Mesothelial cell of epicardium (in vitro differentiated cells): ENCODE data around the gene ALKAL2. TPM values are rescaled to one million over a fixed set of nuclear protein-coding genes. Genes with fewer than 3 reads are reported as not detected.

Experiments
- DNase-seq, 2 experiments: peaks; one replicate each; pipeline ENCODE4 v3.0.0; 2021; ENCODE audit warnings: low spot score in 2 of 2; ENCODE audit not compliant: unreplicated experiment in 2 of 2
- H3K27ac Mint-ChIP-seq: 2 replicates; pipeline ENCODE4 v1.8.0; 2021; ENCODE audit warnings: mixed read lengths
- H3K27me3 Mint-ChIP-seq: 2 replicates; pipeline ENCODE4 v1.8.0; 2021; ENCODE audit warnings: low read depth, mixed read lengths
- H3K36me3 Mint-ChIP-seq: 2 replicates; pipeline ENCODE4 v1.8.0; 2021; ENCODE audit warnings: mixed read lengths
- H3K4me1 Mint-ChIP-seq: 2 replicates; pipeline ENCODE4 v1.8.0; 2021; ENCODE audit warnings: mixed read lengths
- H3K4me3 Mint-ChIP-seq: 2 replicates; pipeline ENCODE4 v1.8.0; 2021; ENCODE audit warnings: mild to moderate bottlenecking, moderate library complexity, mixed read lengths
- H3K9me3 Mint-ChIP-seq: 2 replicates; pipeline ENCODE4 v1.8.0; 2021; ENCODE audit warnings: mixed read lengths
- CTCF ChIP-seq: fragments of 200-600 bp; sonication (generic); IDR thresholded peaks from one replicate; pipeline ENCODE4 v1.5.0; 2021; ENCODE audit warnings: antibody characterized with exemption; ENCODE audit not compliant: unreplicated experiment
- total RNA-seq: library from RNA; stranded (reverse); gene quantifications from 3 replicates; pipeline ENCODE4 v1.2.1, GENCODE V29; 2021

Gene ALKAL2
- total RNA-seq, 1 donor from 2014 or later, result 1.1 TPM

- Mint-ChIP-seq H3K27ac (no peak overlapping the region), H3K4me3 (no peak overlapping the region), H3K36me3 (peaks cover 26% of the 10 kb centered on the region), H3K9me3 (peaks cover under 1% of the 10 kb centered on the region), H3K4me1 (peaks cover 22% of the 10 kb centered on the region), H3K27me3 (no peaks in the 10 kb centered on the region)
- TF ChIP-seq CTCF, result no peak
- DNase-seq, result no peak
These were observed 39.2 kb downstream of the ALKAL2 start for GRCh38 chr2:248724-249123.

DNA sequence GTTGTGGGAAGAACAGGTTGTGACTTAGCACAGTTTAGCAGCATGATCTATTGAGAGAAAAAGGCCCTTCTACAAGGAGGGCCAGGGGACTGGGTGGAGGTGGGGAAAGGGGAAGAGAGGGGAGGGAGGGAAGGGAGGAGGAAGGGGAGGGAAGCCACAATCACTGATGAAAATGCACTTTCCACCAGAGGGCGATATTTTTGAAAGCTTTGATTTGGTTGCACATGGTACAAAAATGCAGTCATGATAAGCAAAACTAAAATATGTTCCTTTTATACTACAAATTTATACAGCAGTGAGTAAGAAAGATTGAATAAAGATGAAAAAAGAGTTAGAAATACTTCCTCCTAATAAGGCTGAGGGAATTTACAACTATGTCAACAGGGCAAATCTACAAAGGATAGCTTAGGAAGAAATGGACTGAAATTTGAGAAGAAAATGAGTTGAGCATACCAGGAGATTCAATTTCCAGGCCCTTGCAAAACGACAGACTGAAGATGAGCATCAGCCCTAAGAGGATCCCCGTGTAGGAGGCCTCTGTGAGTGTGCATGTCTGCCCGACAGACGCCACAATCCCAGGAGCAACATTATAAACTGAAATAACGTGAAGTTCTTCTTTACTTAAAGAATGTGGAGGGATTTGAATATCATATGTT is 41.3 kb downstream of the ALKAL2 start:
- DNase-seq, result no peak
- Mint-ChIP-seq H3K9me3 (peaks cover 16% of the 10 kb centered on the region), H3K36me3 (peaks cover 42% of the 10 kb centered on the region), H3K4me3 (no peak overlapping the region), H3K27ac (peak overlapping the region; percentile 81), H3K27me3 (no peaks in the 10 kb centered on the region), H3K4me1 (peaks cover 14% of the 10 kb centered on the region)
- TF ChIP-seq CTCF, result peak; percentile 63

GRCh38 chr2:244547-244946 is 43.3 kb downstream of the ALKAL2 start:
- Mint-ChIP-seq H3K4me1 (peaks cover 9% of the 10 kb centered on the region), H3K27me3 (no peaks in the 10 kb centered on the region), H3K27ac (no peak overlapping the region), H3K9me3 (peaks cover 21% of the 10 kb centered on the region), H3K4me3 (no peak overlapping the region), H3K36me3 (peaks cover 53% of the 10 kb centered on the region)
- no peak for TF ChIP-seq CTCF
- no peak for DNase-seq

DNA sequence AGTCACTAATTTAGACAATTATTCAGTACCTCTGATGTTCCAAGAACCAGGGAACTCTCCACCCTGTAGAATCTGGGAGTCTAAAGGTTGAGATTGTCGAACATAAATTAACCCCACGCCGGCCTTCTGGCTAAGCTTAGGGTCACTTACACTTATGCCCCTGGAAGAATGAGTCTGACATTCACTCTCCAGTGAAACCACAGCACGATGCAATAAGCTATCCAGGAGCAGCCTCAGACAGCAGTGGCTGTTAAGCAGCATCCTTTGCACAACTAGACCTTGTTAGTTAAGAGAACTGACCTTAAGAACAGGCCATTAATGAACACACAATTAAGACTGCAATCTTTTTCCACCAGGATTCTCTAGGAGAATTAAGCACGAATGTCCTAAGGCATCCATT is 49.0 kb downstream of the ALKAL2 start:
- Mint-ChIP-seq H3K27ac (peak overlapping the region; percentile 0), H3K27me3 (no peaks in the 10 kb centered on the region)

GRCh38 chr2:238431-238830 is 49.5 kb downstream of the ALKAL2 start:
- H3K27ac Mint-ChIP-seq, result peak overlapping the region; percentile 16
- H3K4me3 Mint-ChIP-seq, result no peak overlapping the region
- no peaks in the 10 kb centered on the region for H3K27me3 Mint-ChIP-seq
- H3K36me3 Mint-ChIP-seq, result peaks cover 38% of the 10 kb centered on the region
- no peaks in the 10 kb centered on the region for H3K4me1 Mint-ChIP-seq
- TF ChIP-seq CTCF, result no peak
- peaks cover 18% of the 10 kb centered on the region for H3K9me3 Mint-ChIP-seq
- no peak for DNase-seq

More for the DNA sequence above, 49.0 kb downstream of the ALKAL2 start:
- Mint-ChIP-seq H3K4me1 (no peaks in the 10 kb centered on the region), H3K9me3 (peaks cover 21% of the 10 kb centered on the region), H3K4me3 (no peak overlapping the region), H3K36me3 (peaks cover 40% of the 10 kb centered on the region)
- TF ChIP-seq CTCF, result no peak
- no peak for DNase-seq

DNA sequence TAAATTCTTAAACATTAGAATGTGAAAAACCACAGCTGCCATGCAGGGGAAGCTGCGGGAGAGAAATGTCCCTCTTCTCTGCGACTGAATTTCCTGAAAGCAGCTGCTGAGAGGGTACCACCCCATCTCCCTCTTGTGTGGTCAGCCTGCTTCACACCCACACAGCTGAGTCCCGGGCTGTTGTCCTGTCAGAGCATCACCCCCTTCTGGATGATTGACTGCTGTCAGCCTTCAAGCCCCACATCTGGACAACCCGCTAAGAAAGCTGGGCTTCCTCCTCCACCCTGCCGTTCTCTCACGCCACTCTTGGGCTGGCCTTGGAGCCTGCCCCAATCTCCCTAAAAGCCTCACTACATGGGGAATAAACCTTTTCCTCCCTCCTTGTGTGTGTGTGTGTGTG is 50.0 kb downstream of the ALKAL2 start:
- Mint-ChIP-seq H3K4me3 (no peak overlapping the region), H3K36me3 (peaks cover 34% of the 10 kb centered on the region), H3K27me3 (no peaks in the 10 kb centered on the region), H3K27ac (no peak overlapping the region), H3K4me1 (no peaks in the 10 kb centered on the region), H3K9me3 (peaks cover 12% of the 10 kb centered on the region)
- no peak for DNase-seq
- no peak for TF ChIP-seq CTCF
